OCI-LY7 (cell line): ENCODE data around the gene PGP. TPM values are rescaled to one million over a fixed set of nuclear protein-coding genes. Genes with fewer than 3 reads are reported as not detected.
"Not testable (repeated sequence)": the region's sequence is repeated elsewhere in the genome, so short reads cannot be mapped to it uniquely, and the experiment has no call there.

Experiments
- Bru-seq: library from RNA; stranded (reverse); fragments of 400-500 nt; gene quantifications from one replicate; lab custom pipeline; 2021; lab: Mats Ljungman, UMichigan
- BruChase-seq, 2 experiments: library from RNA; stranded (reverse); fragments of 400-500 nt; gene quantifications; one replicate each; lab custom pipeline; 2021; lab: Mats Ljungman, UMichigan
- BruUV-seq: library from RNA; stranded (reverse); fragments of 400-500 nt; replicated peaks from 2 replicates; lab custom pipeline; 2021; lab: Mats Ljungman, UMichigan
- CTCF ChIA-PET: fragments of 300-600 bp; sonication (Branson Sonifier 250); formaldehyde crosslinking; loops from one replicate; lab custom pipeline; 2022; ENCODE audit warnings: antibody characterized with exemption; ENCODE audit not compliant: unreplicated experiment; lab: Charles Lee
- POLR2A ChIA-PET: fragments of 300-600 bp; sonication (Branson Sonifier 250); formaldehyde crosslinking; loops from one replicate; lab custom pipeline; 2022; ENCODE audit warnings: antibody characterized with exemption; lab: Charles Lee
- DNase-seq: peaks from one replicate; pipeline ENCODE4 v3.0.0-alpha.2; 2015; ENCODE audit warnings: low spot score
- H2AFZ ChIP-seq: fragments of 200-600 bp; sonication (generic), shearing (Covaris generic); 2 replicates; pipeline ENCODE4 v1.6.1; 2014; ENCODE audit warnings: mild to moderate bottlenecking, antibody characterized with exemption, low read length, moderate library complexity
- H3K27ac ChIP-seq: fragments of 200-600 bp; sonication (generic); 2 replicates; pipeline ENCODE4 v1.5.1; 2014; ENCODE audit warnings: mixed run types, low read depth, mild to moderate bottlenecking, moderate library complexity, low read length, inconsistent platforms; ENCODE audit not compliant: poor library complexity, severe bottlenecking
- H3K36me3 ChIP-seq: fragments of 200-600 bp; sonication (generic); 2 replicates; pipeline ENCODE4 v1.6.1; 2014; ENCODE audit warnings: mild to moderate bottlenecking, antibody characterized with exemption, low read length, moderate library complexity, mixed read lengths; ENCODE audit not compliant: insufficient read depth
- H3K4me1 ChIP-seq: fragments of 200-600 bp; sonication (generic); 2 replicates; pipeline ENCODE4 v1.5.1; 2014; ENCODE audit warnings: mild to moderate bottlenecking, low read length; ENCODE audit not compliant: insufficient read depth, poor library complexity, severe bottlenecking
- H3K4me2 ChIP-seq: fragments of 200-600 bp; sonication (generic); 2 replicates; pipeline ENCODE4 v1.6.1; 2014; ENCODE audit warnings: mild to moderate bottlenecking, low read length
- H3K4me3 ChIP-seq: fragments of 200-600 bp; sonication (generic); 2 replicates; pipeline ENCODE4 v1.5.1; 2014; ENCODE audit warnings: mild to moderate bottlenecking, low read depth, low read length; ENCODE audit not compliant: poor library complexity, severe bottlenecking
- H3K79me2 ChIP-seq: fragments of 200-600 bp; sonication (generic); 2 replicates; pipeline ENCODE4 v1.6.1; 2016; ENCODE audit warnings: low read depth, mild to moderate bottlenecking, low read length, moderate library complexity, mixed read lengths; ENCODE audit not compliant: insufficient read depth
- H3K9me2 ChIP-seq: fragments of 200-600 bp; sonication (generic); 2 replicates; pipeline ENCODE4 v1.6.1; 2016; ENCODE audit warnings: mild to moderate bottlenecking, low read length, mixed read lengths; ENCODE audit not compliant: insufficient read depth
- H3K9me3 ChIP-seq: fragments of 200-600 bp; sonication (generic); 2 replicates; pipeline ENCODE4 v1.6.1; 2014; ENCODE audit warnings: mild to moderate bottlenecking, mixed run types, low read length, mixed read lengths
- H4K20me1 ChIP-seq: fragments of 200-600 bp; sonication (generic); 2 replicates; pipeline ENCODE4 v1.6.1; 2014; ENCODE audit warnings: mild to moderate bottlenecking, antibody characterized with exemption, low read length, moderate library complexity, mixed read lengths; ENCODE audit not compliant: insufficient read depth
- CTCF ChIP-seq: fragments of 200-600 bp; sonication (generic); conservative IDR thresholded peaks from 2 replicates; pipeline ENCODE4 v1.5.1; 2014; ENCODE audit warnings: mild to moderate bottlenecking, antibody characterized with exemption, low read length, moderate library complexity, mixed read lengths
- EZH2phosphoT487 ChIP-seq: fragments of 200-600 bp; sonication (generic); IDR thresholded peaks from 2 replicates; pipeline ENCODE4 v1.6.1; 2018; ENCODE audit warnings: low read depth, borderline replicate concordance, mild to moderate bottlenecking, mixed run types, antibody characterized with exemption, low read length, moderate library complexity, mixed read lengths
- intact Hi-C: fragments of 100-400 bp; cut with micrococcal nuclease; formaldehyde crosslinking; loops from one replicate; pipeline ENCODE4 v1.10.0; 2022; ENCODE audit not compliant: unreplicated experiment
- long read RNA-seq: library from polyadenylated mRNA; stranded (forward); transcript quantifications from one replicate; pipeline ENCODE4 v2.0.0, GENCODE V29; 2022
- total RNA-seq, 2 experiments: library from RNA; depleted of rRNA in 1 of 2; stranded (reverse); fragments of >200 nt in 1 of 2; shearing (Covaris generic) in 1 of 2; gene quantifications; 2 replicates each; pipeline ENCODE4 v1.2.3, GENCODE V29; 2014 to 2022

The PGP gene, protein sequence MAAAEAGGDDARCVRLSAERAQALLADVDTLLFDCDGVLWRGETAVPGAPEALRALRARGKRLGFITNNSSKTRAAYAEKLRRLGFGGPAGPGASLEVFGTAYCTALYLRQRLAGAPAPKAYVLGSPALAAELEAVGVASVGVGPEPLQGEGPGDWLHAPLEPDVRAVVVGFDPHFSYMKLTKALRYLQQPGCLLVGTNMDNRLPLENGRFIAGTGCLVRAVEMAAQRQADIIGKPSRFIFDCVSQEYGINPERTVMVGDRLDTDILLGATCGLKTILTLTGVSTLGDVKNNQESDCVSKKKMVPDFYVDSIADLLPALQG
- total RNA-seq (2014; rRNA removed; shearing (Covaris generic)) (44.2 TPM in 2 replicates), total RNA-seq (2022) (37.0 and 37.9 TPM in 2 replicates), Bru-seq, nascent RNA (percentile 62 among the genes with signal in this experiment), BruChase-seq, experiment 1, labeled RNA remaining after a 6-hour chase (percentile 81 among the genes with signal in this experiment), BruChase-seq, experiment 2, labeled RNA remaining after a 2-hour chase (percentile 74 among the genes with signal in this experiment)
- long read RNA-seq, transcript PGP-201 (2 exons, 2,727 nt): major isoform, 120 of 129 reads
- long read RNA-seq, partial matches to known transcripts: 1 of 129 reads
- long read RNA-seq, other reads (novel, unspliced or antisense): 8 of 129 reads

- H3K27ac ChIP-seq: peak within 1 kb of the TSS; percentile 75
- peak within 1 kb of the TSS; percentile 80 for H3K4me2 ChIP-seq
- H4K20me1 ChIP-seq: peaks cover 13% of the 10 kb centered on the region; the same call in 1 of the 2 replicates
- peaks cover 26% of the 10 kb centered on the region; the same call in 1 of the 2 replicates for H3K79me2 ChIP-seq
- TF ChIP-seq CTCF: no peak
- no peak for TF ChIP-seq EZH2phosphoT487
- peak within 1 kb of the TSS; percentile 98 for H3K4me3 ChIP-seq
- no peaks in the 10 kb centered on the region for H3K9me3 ChIP-seq
- ChIA-PET POLR2A (interaction anchor here (0.6 to 1.4 kb wide), 4 partner anchors 8 to 199 kb away, joined by 3 to 10 read pairs (median 4); partner anchors contain the start of gene TRAF7), CTCF (interaction anchor here (0.5 to 0.6 kb wide), 2 partner anchors 10 to 1803 kb away, joined by 3 read pairs; no protein-coding TSS in a partner anchor)
- no peak for DNase-seq
- peaks cover 20% of the 10 kb centered on the region; the same call in 1 of the 2 replicates for H3K36me3 ChIP-seq
- peaks cover 26% of the 10 kb centered on the region for H3K4me1 ChIP-seq
- intact Hi-C loops: no loop called here
- no peaks in the 10 kb centered on the region for H3K9me2 ChIP-seq
- H2AFZ ChIP-seq: peak within 1 kb of the TSS; percentile 45; the same call in 1 of the 2 replicates
- no TSS peak for BruUV-seq
Observed at GRCh38 chr16:2214719-2214968, at the start of gene PGP. PGP (minus strand) TSS chr16:2214840; CDS start chr16:2214777, 63 bp downstream.

DNA sequence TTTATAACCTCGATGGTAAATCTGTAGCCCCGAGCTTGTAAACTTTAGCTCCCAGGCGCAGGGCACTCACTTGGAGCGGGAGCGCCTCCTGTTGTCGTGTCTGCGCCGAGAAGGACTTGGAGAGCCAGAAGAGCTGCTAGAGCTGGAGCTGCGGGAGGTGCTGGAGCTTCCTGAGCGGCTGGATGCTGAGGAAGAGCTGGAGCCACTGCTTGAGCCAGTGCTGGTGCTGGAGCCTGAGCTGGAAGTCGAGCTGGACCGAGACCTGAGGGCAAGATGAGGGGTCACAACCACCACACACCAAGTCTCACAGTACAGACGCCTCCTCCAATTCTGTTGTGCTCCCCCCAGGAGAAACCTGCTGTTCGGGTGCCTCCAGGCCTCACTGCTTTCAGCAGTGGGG lies 48.4 kb upstream of the PGP start:
- H3K27ac ChIP-seq, CTCF ChIA-PET, intact Hi-C loops, H3K4me2 ChIP-seq, H3K9me3 ChIP-seq, POLR2A ChIA-PET, H3K9me2 ChIP-seq, H2AFZ ChIP-seq, BruUV-seq, DNase-seq, H3K4me3 ChIP-seq: not testable (repeated sequence)
- Histone ChIP-seq H3K36me3 (peaks cover 92% of the 10 kb centered on the region), H3K4me1 (peaks cover 18% of the 10 kb centered on the region), H4K20me1 (peaks cover 34% of the 10 kb centered on the region), H3K79me2 (peaks cover 79% of the 10 kb centered on the region)

GRCh38 chr16:2260250-2260649 lies 45.6 kb upstream of the PGP start:
- Histone ChIP-seq H3K9me3 (no peaks in the 10 kb centered on the region), H3K4me2 (no peak overlapping the region), H2AFZ (no peak overlapping the region), H3K9me2 (no peaks in the 10 kb centered on the region), H3K79me2 (peaks cover 57% of the 10 kb centered on the region), H4K20me1 (peaks cover 21% of the 10 kb centered on the region), H3K36me3 (peaks cover 100% of the 10 kb centered on the region), H3K4me3 (no peak overlapping the region), H3K4me1 (peaks cover 4% of the 10 kb centered on the region), H3K27ac (no peak overlapping the region)
- POLR2A ChIA-PET: no interaction called here
- CTCF ChIA-PET: no interaction called here
- DNase-seq: no peak
- BruUV-seq: no TSS peak
- TF ChIP-seq EZH2phosphoT487 (no peak), CTCF (no peak)
- intact Hi-C loops: no loop called here

DNA sequence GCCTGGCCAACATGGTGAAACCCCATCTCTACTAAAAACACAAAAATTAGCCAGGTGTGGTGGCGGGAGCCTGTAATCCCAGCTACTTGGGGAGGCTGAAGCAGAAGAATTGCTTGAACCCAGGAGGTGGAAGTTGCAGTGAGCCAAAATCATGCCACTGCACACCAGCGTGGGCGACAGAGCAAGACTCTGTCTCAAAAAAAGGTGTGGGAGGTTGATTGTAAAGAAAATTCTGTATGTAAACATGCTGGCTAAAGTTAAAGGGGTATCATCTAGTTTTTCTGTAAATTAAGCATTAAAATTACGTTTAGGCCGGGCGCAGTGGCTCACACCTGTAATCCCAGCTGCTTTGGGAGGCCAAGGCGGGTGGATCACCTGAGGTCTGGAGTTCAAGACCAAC lies 43.9 kb upstream of the PGP start:
- H3K4me3 ChIP-seq, BruUV-seq: not testable (repeated sequence)

More for the DNA sequence above, 43.9 kb upstream of the PGP start:
- DNase-seq, CTCF ChIA-PET, H3K9me3 ChIP-seq, H3K4me2 ChIP-seq, H3K4me1 ChIP-seq, H2AFZ ChIP-seq, intact Hi-C loops, H3K27ac ChIP-seq, H4K20me1 ChIP-seq, H3K9me2 ChIP-seq: not testable (repeated sequence)
- Histone ChIP-seq H3K36me3 (peaks cover 100% of the 10 kb centered on the region), H3K79me2 (peaks cover 40% of the 10 kb centered on the region)
- POLR2A ChIA-PET: interaction anchor here (0.7 kb wide), 1 partner anchor 398 kb away, joined by 3 read pairs; no protein-coding TSS in a partner anchor
